Bronchus fibroblast of lung (primary cell): ENCODE results near the gene SMG5. TPM values are rescaled to one million over a fixed set of nuclear protein-coding genes. Genes with fewer than 3 reads are reported as not detected.

Source experiments
- total RNA-seq: library from RNA; depleted of rRNA; stranded (reverse); fragments of >200 nt; gene quantifications from 2 replicates; pipeline ENCODE4 v1.2.3, GENCODE V29; 2015

The SMG5 gene
- total RNA-seq = 32.3 and 33.0 TPM in 2 replicates

DNA sequence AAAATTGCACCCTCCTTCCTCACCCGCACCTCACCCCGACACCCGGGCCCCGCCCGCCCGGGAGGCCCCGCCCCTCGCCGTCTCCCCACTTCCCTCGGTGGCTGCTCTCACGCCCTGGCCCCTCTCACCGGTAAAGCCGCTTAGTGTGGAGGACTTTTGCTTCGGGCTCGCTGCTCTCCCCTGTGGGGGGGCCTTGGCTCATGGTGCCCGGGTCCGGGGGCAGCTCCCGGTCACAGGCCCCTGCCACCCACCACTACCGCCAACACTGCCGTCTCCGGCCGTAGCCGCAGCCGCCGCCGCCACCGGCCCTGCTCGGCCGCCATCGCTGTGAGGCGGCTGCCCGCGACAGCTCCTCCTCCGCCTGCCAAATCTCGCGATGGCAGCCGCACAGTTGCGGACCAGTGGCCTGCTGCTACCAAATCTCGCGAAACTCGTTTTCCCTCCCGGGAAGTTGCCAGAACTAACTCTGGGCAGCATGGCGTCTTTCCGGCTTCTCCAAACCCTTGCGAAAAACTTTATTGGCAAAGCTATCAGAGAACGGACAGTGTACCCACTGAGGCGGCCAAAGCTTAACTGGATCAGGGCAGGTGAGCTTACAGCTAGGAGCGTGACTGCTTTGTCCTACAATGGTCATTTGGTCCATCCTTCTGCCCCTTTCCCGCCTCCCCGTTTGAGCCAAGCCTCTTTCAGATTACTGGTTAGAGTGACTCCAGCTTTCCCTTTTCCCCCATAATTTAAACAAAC lies at the start of gene SMG5:
TSS of gene SMG5 (minus strand) at position 347 of the 744 bp plus-strand sequence. CDS start at position 202, 145 bp downstream.

GRCh38 chr1:156298852-156299357 lies 16.3 kb upstream of the SMG5 start, which contains the start of gene VHLL:
Gene VHLL (minus strand): TSS chr1:156299307. CDS start chr1:156299189, 118 bp downstream.

GRCh38 chr1:156295391-156295947 lies 12.8 kb upstream of the SMG5 start, which contains the start of gene GLMP:
Gene GLMP (minus strand): TSS chr1:156295679. CDS start chr1:156295645, 34 bp downstream.

GRCh38 chr1:156284112-156284511 lies 1.5 kb upstream of the SMG5 start, which contains the start of gene TMEM79:
Gene TMEM79 (plus strand): TSS chr1:156284325. CDS start chr1:156285227, 902 bp downstream.

GRCh38 chr1:156247460-156248322 lies 34.9 kb downstream of the SMG5 start, which contains the start of gene PAQR6:
Gene PAQR6 (minus strand): TSS chr1:156248056. CDS start chr1:156246731, 1,325 bp downstream.

GRCh38 chr1:156241926-156242325 lies 40.7 kb downstream of the SMG5 start, which contains the start of gene BGLAP:
Gene BGLAP (plus strand): TSS chr1:156242184. CDS start chr1:156242232, 48 bp downstream.

GRCh38 chr1:156212833-156213643 lies 69.6 kb downstream of the SMG5 start, which contains the start of gene PMF1:
Gene PMF1 (plus strand): TSS chr1:156213007. CDS start chr1:156213016, 9 bp downstream.

Other genes starting within 250 kb of the SMG5 start
- 17.3 and 17.4 TPM in 2 replicates for gene UBQLN4, start 229.0 kb downstream of the SMG5 start, total RNA-seq
- gene LAMTOR2, start 228.0 kb downstream of the SMG5 start, total RNA-seq = 80.4 and 88.7 TPM in 2 replicates
- gene RAB25, start 221.7 kb downstream of the SMG5 start, total RNA-seq = 0.15 TPM in 1 of 2 replicates, not detected in the other
- gene MEX3A, start 200.4 kb downstream of the SMG5 start, total RNA-seq = 5.1 and 6.2 TPM in 2 replicates
- gene LMNA, start 168.1 kb downstream of the SMG5 start, total RNA-seq = 888 and 901 TPM in 2 replicates
- gene SEMA4A, start 129.2 kb downstream of the SMG5 start, total RNA-seq = 0.67 and 0.74 TPM in 2 replicates
- gene SLC25A44, start 88.7 kb downstream of the SMG5 start, total RNA-seq = 10.1 and 11.0 TPM in 2 replicates
- gene PMF1, start 69.8 kb downstream of the SMG5 start, total RNA-seq = 78.7 and 84.4 TPM in 2 replicates
- 0.59 TPM in 1 of 2 replicates, not detected in the other for gene BGLAP, start 40.6 kb downstream of the SMG5 start, total RNA-seq
- gene PAQR6, start 34.8 kb downstream of the SMG5 start, total RNA-seq = 0.15 and 0.34 TPM in 2 replicates
- 1.8 and 2.5 TPM in 2 replicates for gene TMEM79, start 1.5 kb upstream of the SMG5 start, total RNA-seq
- 70.2 and 73.5 TPM in 2 replicates for gene GLMP, start 12.9 kb upstream of the SMG5 start, total RNA-seq
- not detected in 2 replicates for gene VHLL, start 16.5 kb upstream of the SMG5 start, total RNA-seq
- gene CCT3, start 55.5 kb upstream of the SMG5 start, total RNA-seq = 360 and 366 TPM in 2 replicates
- 0.15 and 2.2 TPM in 2 replicates for gene TSACC, start 55.7 kb upstream of the SMG5 start, total RNA-seq
- gene RHBG, start 86.4 kb upstream of the SMG5 start, total RNA-seq = not detected in 2 replicates
- 11.4 and 18.0 TPM in 2 replicates for gene MEF2D, start 217.9 kb upstream of the SMG5 start, total RNA-seq